Activated CD8-positive, alpha-beta memory T cell treated with anti-CD3 and anti-CD28 coated beads for 24 hours (primary cell): Measurements from ENCODE around the gene CUBN.

Experiments used
- DNase-seq: peaks from one replicate; pipeline ENCODE4 v3.0.0-alpha.2; 2020

The CUBN gene

DNA sequence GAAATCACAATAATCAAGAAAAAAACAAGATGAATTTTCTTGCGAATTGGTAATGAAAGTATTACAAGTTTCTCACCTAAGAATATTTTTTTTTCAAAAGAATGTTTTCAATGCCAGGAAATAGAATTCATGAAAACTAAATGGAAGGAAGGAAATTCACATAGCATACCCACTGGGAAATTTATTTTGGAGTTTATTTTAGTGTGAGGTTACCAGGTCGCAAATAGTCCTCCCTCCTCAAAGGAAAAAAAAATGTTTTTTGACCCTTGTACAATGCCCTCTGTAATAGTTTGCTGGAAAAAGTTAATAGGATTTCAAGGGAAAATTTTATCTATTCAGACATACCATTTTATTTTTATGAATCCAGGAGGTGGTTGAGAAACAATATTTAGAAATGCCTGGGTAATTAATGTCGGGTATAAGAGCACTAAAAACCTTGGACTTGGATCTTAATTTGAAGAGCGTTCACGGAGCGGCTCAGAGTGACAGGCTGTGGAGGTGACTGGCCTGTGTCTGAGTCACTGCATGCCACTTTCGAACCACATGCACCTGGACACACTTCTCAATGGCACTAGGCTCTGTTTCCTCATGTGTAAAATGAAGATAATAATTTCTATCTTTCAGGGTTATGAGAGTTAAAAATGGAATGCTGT lies 28.2 kb downstream of the CUBN start:
- no peak for DNase-seq

DNA sequence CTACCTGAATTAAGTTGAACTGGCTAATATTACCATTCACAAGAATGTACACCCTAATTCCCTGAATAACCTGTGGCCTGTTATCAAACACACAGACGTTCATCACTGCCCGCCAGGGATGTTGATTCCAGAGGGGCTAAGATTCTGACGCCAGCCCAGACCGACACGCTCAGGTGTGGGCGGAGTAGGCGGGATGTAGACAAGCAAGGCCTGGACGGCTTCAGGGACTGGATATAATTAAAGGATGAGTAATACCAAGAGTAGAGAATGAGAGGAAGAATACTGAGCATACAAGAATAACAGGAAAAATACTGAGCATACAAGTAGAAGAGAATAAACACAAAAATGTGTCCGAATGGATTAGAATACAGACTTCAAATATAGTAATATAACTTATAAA lies 29.0 kb downstream of the CUBN start:
- no peak for DNase-seq

- DNase-seq = no peak
Measured at GRCh38 chr10:17098012-17098411, 31.6 kb downstream of the CUBN start.

- DNase-seq = no peak
Measured at GRCh38 chr10:17094844-17095243, 34.8 kb downstream of the CUBN start.

- DNase-seq = no peak
Measured at GRCh38 chr10:17092986-17093803, 36.4 kb downstream of the CUBN start.

DNA sequence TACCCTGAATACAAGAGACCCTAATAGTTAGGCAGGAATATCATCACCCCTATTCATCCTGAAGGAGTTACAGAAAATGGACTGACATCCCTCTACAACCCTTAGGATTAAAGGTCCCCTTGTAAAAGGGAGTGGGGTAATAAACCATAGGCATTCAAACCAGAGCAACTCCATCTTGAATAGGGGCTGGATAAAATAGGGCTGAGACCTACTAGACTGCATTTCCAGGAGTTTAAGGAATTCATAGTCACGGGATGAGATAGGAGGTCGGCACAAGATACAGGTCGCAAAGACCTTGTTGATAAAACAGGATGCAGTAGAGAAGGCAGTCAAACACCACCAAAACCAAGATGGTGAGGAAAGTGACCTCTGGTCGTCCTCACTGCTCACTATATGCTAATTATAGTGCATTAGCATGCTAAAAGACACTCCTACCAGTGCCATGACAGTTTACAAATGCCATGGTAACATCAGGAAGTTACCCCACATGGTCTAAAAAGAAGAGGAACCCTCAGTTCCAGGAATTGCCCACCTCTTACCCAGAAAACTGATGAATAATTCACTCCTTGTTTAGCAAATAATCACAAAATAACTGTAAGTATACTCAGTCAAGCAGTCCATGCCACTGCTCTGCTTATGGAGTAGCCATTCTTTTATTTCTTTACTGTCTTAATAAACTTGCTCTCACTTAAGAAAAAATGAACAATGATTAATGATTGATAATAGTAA lies 37.2 kb downstream of the CUBN start:
- DNase-seq = no peak

GRCh38 chr10:17088118-17088806 lies 41.3 kb downstream of the CUBN start:
- DNase-seq = no peak

DNA sequence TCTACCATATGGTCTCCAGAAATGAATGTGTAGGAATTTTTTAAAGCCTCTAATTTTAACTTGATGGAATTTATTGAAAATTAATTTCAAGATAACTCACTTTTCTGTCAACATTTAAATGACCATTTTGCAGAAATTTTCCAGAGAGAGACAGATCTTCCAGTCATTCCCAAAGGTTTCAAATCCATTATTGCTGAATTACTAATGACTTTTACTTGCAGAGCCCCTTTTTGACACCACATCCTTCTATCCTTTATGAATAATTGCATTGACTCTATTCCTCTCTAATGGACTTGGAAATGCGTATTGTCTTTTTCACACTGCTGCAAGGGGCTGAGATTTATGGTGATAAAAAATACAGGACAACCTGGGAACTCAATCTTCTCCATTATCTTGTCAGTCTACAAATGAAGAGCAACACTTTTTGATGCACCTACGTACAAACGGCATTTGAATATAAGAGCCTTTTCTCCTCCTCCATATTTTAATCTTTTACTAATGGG lies 42.7 kb downstream of the CUBN start:
- no peak for DNase-seq

- no peak for DNase-seq
Measured at GRCh38 chr10:17085011-17085725, 44.4 kb downstream of the CUBN start.

- no peak for DNase-seq
Measured at GRCh38 chr10:17084258-17084657, 45.4 kb downstream of the CUBN start.

DNA sequence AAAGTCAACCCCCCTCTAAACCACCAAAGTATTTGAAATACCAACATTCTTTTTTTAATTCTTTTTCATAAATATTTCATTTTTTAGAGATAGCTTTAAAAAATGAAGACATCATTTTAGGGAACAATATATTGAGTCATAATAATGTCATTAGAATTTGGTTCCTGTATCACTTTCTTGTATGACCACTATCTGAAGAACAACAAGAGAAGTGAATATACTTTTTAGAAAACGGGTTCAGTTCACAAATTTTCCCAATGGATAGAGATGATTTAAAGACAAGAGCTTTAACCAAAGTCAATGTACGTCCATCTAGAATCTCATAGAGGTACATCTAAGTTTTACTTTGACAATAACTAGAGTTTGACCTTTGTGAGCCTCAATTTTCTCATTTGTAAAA lies 48.2 kb downstream of the CUBN start:
- DNase-seq = no peak

- no peak for DNase-seq
Measured at GRCh38 chr10:17077890-17078289, 51.7 kb downstream of the CUBN start.

DNA sequence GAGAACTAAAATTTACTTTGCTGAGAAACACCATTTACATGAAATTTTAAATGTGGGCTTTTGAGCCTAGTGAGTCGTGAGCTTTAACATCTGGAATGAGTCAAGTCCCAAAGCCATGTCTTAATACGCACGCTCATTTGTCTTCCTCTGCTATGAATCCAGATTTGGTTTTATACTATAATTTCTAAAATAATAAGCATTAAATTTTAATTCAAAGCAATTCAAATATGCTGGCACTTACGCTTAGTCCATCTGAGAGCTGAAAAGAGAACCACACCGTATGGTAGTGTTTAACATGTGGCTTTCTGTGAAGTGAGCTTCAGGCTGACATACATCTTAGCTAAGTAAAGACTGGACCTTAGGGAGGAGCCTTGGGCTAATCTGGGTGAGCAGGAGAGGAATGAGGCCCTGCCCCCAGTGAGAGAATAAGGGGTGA lies 52.2 kb downstream of the CUBN start:
- no peak for DNase-seq

DNA sequence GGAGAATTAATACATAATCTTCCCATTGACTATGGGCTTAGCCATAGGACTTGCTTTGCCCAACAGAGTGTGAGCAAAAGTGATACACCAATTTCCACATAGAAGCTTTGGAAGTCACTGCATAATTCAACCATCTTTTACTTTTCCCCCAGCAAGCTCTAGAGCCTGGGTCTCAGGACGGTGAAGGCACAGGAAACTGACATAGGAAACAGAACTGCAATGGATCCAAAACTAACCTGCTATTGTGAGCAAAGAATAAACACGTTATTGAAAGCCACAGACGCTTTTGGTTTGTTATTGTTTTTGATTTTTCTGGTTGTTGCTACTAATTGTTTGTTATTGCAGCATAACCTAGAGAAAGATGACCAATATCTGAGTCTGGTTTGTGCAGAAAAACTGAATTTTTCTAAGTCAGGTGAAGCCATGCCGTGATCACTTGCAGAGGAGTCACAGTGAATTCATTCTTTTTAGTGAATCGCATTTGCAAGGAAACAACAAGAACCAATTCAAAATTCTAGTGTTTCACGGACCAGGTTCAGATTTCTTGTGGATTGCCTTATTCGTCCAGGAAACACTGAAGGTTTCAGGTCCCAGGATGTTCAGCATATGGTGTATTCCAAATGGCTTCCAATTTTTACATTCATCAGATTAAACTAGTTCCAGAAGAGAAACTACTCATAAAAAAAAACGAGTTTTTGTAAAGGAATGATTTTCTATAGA lies 52.8 kb downstream of the CUBN start:
- DNase-seq = no peak

DNA sequence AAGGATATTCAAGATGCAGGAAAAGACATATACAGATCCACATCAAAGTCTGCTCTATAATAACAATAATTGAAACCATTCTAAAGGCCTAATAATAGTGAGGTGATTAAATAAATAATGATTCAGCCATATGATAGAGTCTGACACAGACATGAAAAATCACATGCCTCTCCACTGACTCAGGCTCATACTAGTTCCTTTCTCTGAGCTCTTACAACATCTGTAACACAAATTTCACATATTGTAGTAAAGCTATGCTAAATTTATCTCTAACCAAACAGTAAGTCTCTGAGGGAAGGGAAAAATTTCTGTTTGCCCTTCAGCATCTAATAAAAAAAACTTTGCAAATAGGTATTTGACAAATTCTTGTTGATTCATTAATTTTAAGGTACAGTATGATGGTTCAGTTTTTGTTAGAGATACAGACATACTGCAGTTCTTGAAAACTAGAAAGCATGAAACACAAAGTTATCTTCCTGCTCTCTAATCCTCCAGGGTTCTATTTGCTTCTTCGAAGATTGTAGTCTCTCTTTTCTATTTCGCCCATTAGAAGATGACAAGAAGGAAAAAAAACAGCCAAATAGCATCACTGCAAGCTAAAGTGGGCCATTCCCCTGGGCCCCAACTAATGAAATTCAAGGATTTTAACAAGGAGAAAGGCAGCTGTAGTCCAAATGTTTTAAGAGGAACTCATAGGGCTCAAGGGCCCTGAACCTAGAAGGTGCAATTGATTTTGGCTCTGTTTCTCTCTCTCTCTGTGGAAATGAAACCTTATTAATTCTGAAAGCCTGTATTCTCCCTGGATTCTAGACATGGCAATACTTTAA lies 53.9 kb downstream of the CUBN start:
- no peak for DNase-seq

GRCh38 chr10:17074541-17074847 lies 55.1 kb downstream of the CUBN start:
- no peak for DNase-seq

DNA sequence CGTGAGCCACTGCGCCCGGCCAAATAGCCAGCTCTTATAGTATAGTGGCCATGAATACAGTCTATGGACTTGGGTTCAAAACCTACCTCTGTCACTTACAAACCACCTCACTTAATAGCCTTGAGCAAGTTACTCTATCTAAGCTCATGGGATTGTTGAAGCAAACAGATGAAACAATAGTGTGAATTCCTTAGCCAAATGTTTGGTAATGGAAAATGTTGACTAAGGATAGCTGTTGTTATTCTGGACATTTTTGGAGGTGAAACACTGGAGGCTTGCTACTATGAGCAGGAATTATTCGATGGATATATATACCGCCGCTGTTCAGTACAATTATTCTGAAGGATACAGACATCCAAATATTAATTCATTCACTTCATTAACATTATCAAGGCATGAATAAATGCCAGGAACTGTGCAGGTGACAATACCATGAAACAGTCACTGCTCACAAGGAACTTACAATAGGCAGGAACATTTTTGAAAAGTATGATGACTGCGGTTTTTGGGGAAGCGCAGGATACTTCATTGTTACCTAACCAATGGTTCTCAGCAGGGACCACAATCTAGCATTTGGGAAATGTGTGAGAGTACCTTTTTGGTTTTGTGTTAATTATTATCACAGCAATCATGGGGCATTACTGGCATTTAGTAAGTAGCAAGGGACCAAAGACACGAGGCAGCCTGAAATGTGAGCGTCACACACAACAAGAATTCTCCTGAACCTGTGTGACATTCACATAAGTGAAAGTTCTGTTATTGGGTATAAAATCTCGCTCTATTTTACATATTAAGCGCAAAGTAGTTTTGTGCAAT lies 55.7 kb downstream of the CUBN start:
- no peak for DNase-seq

DNA sequence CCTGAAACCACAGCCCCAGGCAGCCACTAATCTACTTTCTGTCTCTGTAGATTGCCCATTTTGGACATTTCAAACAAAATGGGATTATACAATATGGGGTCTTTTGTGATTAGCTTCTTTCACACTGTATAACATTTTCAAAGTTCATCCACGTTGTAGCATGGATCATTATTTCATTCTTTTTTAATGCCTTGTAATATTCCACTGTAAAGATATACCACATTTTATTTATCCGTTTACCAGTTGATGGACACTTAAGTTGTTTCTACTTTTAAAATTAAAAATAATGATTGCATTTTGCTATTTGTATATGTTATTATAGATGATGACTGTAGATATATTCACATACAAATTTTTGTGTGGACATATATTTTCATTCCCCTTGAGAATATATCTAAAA lies 60.7 kb downstream of the CUBN start:
- no peak for DNase-seq

GRCh38 chr10:17067376-17068264 lies 62.0 kb downstream of the CUBN start:
- DNase-seq = no peak
